GM19328 (cell line): ENCODE results near the gene ZC3H13.
"Not testable (repeated sequence)": the region's sequence is repeated elsewhere in the genome, so short reads cannot be mapped to it uniquely, and the experiment has no call there.

Experiments
- ATAC-seq: cut with Tn5 transposase; IDR thresholded peaks from one replicate; pipeline ENCODE4 v1.9.1; 2021; ENCODE audit warnings: mild to moderate bottlenecking, moderate library complexity; ENCODE audit not compliant: unreplicated experiment

The ZC3H13 gene

DNA sequence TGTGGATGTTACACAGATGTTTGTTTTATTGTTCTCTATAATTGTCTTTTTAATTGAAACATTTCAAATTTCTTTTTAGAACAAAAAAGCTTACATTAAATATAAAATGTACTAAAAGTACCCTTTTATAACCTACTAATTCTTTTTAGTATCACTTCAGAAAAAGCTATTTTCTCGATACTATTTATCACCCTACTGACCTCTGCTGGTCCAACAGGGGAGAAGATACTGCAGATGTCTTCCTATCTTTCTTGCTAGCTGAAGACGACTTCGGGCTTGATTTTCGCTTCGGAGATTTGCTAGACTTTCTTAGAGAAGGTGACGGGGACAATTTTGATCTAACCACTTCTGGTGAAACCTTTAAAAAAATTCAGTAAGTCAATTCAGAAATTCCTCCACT lies 42.4 kb downstream of the ZC3H13 start:
- no peak for ATAC-seq

DNA sequence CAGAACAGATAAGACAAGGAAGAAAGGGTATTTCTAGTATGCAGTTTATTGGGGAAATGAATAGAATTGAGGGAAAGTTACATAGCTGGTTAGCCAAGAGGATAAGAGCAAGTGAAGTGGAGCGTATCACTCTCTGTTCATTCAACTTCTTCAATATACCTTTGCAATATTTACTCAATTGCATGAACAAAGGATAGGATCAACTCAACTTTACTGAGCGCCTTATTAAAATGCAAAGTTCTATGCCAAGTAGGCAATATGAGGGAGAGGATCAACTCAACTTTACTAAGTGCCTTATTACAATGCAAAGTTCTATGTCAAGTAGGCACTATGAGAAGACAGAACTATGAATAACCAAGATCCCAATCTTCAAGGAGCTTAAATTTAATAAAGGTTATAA lies 43.9 kb downstream of the ZC3H13 start:
- ATAC-seq = no peak

DNA sequence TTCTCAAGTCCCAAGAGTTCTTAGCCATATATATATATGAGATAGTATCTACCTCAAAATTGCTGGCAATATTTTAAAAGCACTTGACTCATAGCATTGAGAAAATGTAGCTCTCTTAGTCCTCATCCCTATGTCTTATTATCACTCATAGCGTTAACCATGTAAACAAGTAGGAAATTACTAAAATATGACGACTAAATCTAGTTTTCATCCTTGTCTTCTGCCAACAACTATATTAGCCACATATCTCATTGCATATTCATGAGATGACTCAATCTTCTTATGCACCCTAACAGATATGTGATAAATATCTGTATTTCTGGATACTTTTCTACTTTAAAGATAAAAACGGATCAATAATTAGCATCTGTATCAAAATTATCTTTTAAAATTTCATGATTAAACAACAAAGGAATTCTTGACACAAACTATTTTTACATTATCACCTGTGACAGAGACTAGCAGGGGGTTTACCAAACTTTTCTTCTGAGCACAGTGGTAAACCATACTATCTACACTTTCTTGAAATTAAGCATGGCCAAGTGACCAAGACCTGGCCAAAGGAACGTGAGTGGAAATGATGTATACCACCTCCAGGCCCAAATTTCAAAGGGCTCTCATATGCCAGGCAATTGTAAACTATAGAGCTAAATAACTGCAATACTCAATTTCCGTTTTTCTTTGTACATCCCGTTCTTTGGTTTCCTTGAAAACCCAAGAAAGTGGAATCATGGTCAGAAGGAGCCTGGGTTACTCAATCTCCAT lies 45.7 kb downstream of the ZC3H13 start:
- no peak for ATAC-seq

- ATAC-seq = no peak
Observed at GRCh38 chr13:46004491-46004890, 48.1 kb downstream of the ZC3H13 start.

DNA sequence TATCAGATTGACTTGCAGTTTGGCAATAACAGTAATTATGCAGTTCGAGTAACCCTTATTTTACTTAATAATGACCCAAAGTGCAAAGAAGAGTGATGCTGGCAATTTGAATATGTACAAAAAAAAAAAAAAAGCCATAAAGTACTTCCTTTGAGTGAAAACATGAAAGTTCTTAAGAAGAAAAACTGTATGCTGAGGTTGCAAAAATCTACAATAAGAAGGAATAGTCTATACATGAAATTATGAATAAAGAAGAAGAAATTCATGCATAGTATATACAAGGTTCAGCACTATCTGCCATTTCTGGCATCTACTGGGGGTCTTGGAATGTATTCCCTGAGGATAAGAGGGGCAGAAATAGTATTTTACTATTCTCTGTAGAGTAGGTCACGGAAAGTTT lies 55.9 kb downstream of the ZC3H13 start:
- ATAC-seq = no peak

DNA sequence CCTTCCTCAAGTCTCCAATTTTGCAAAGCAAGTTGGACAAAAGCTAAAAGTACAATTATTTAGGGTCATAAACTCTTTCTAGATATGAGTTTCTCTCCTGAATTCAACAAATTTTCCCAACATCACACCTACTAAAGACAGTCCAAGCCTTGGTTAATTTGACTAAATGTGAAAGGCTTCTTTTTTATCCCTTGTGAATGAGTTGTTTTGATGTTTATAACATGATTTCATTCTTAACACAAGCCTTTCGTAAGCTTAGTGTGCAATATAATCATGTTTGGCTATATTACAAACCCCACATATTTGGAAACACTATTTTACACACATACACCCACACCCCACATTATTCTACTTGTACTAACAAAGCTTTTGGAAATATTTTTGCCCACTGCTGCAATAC lies 57.3 kb downstream of the ZC3H13 start:
- ATAC-seq = no peak

DNA sequence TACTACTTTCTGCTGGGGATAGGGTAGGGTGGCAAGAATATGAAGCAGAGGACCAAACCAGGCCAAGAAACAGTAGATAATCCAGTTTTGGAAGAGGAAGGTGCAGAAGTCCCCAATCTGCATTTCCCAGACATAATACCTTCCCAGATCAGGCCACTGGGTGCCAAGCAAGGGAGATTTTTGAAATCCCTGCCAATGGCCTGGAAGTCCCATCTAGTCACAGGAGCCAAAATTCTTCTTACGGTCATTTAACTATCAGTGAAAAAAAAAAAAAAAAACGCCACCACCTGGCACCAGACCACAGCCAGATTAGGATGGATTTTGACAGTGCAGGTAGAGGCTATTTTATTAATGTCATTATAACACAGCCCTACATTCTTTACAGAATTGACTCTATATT lies 57.8 kb downstream of the ZC3H13 start:
- ATAC-seq = no peak

DNA sequence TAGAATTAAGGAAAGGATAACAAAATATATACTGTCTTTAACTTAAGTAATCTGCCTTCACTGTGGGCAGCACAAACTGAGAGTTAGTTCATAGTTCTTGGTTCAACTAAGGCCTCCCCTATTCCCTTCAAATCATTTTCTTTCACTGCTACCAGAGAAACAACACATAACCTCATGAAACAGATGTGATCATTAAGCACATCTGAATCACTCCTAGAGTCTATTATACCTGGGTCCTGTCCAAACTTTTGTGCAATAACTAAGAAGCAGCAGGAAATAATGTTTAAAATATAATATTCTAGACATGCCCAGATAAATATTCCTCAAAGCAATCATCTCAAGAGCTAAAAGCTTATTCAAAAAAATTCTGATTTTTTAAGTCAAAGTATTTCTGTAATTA lies 62.9 kb downstream of the ZC3H13 start:
- ATAC-seq = no peak

GRCh38 chr13:45981127-45981526 lies 71.4 kb downstream of the ZC3H13 start:
- ATAC-seq = not testable (repeated sequence)

- ATAC-seq = no peak
Observed at GRCh38 chr13:45975337-45975736, 77.2 kb downstream of the ZC3H13 start.

DNA sequence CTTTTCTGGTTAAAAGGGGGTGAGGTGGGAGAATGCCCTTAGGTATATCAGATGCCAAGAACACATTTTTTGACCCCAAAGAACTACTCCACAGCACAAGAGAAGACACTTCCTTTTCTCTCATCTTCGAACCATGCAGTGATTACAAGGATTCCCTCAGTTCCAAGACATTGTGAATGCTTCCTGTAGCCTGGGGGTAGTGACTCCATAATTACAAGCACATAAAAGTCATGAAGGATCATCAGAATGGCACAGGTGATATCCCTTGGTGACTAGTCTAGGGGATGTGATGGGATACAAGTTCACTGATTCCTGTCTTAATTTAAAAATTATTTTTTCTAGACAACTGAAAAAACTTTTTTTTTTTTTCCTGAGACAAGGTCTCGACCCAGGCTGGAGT lies 78.0 kb downstream of the ZC3H13 start:
- ATAC-seq = no peak

GRCh38 chr13:45967589-45967988 lies 85.0 kb downstream of the ZC3H13 start:
- no peak for ATAC-seq

DNA sequence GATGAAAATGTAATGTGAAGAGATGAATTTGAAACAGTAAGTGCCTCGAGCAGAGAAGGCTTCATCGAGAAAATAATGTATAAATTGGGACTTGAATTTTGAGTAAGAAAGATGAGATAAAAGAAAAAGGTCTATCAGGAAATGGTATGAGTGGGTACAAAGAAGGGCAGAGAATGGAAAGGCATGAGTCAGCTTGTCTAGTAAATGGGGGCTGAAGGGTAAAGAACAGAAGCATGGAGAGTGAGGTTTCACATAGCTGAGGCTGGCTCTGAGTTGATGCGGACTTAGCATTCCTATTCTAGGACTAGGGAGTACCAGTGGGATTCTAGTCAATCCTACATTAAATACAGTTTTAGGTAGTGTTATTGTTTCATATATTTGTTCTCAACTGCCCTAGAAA lies 85.8 kb downstream of the ZC3H13 start:
- no peak for ATAC-seq

- ATAC-seq = no peak
Observed at GRCh38 chr13:45961468-45961867, 91.1 kb downstream of the ZC3H13 start.

- ATAC-seq = no peak
Observed at GRCh38 chr13:45954836-45955800, 97.4 kb downstream of the ZC3H13 start.

DNA sequence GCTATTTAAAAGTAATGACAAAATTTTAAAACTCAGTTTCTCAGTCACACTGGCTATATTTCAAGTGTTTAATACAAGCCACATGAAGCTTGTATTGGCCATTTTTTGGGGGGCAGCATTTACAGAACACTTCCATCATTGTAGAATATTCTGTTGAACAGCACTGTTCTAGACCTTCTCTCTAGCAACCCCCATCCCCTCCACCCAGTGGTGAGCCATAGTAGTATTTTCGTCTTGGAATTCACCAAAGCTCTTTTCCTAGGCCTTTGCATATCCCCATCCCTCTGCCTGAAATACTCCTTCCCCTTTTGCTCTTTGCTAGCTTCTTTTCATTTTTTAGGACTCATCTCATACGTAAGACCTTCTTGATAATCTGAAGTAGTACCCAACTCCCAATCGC lies 99.5 kb downstream of the ZC3H13 start:
- no peak for ATAC-seq

- no peak for ATAC-seq
Observed at GRCh38 chr13:45951724-45952123, 100.8 kb downstream of the ZC3H13 start.

DNA sequence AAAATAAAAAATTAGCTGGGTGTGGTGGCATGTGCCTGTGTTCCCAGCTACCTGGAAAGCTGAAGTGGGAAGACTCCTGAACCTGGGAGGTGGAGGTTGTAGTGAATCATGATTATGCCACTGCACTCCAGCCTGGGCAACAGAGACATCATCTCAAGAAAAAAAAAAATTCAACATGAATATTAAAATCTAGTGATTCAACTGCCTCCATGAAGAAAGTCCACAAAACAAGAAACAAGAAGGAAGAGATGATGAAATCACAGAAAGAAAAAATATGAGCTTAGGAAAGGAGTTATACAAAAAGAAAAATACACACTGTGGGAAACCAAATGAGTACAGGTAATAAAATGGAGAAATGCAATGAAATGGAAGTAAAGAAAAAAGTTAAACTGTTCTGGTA lies 101.4 kb downstream of the ZC3H13 start:
- no peak for ATAC-seq

GRCh38 chr13:45950386-45951000 lies 102.1 kb downstream of the ZC3H13 start:
- ATAC-seq = no peak

DNA sequence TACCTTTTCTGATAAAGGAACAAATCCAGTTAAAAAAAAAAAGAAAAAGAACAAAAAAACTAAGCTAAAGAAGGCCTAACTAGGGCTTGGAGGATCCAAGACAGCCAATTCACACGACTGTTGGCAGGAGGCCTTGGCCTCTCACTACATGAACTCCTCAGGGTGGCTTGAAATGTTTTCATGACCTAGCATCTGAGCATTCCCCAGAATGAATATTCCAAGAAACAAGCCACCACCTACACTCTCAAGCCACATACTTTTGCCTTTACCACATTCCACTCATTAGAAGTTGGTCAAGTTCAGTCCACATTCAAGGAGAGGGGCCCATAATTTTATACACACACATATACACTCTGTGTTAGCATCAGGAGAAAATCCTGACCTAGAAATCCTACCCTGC lies 103.4 kb downstream of the ZC3H13 start:
- ATAC-seq = no peak

DNA sequence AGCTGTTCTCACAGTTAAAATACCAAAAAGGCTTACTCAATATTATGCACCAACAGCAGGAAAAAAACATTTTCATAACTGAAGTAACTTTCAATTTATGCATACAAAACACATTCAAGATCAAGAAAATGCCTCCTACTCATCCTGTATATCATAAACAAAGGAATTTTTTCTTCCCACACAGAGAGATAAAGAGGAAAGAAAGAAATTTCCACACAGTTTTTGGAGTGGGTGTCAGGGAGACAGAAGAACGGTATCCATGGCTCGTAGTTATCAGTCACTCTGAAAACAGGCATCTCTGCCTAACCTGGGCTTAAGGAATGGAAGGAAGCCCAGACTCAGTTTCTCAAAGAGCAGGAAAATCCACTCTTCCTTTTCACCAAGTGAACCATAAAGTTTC lies 108.6 kb downstream of the ZC3H13 start:
- ATAC-seq = no peak

DNA sequence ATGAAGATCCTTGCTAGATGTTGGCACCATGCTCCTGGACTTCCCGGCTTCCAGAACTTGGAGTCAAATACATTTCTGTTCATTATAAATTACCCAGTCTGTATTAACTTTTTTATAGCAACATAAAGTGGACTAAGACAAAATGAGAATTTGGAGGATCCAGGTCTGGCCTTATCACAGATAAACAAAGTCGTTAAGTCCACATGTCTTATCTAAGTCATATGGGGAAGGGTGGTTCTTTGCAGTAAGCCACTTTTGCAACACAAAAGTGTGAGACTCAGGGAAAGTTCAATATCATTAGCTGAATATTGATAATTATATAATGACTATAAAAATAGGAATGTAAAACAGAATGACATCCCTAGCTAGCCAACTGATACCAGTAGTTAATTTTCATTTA lies 109.4 kb downstream of the ZC3H13 start:
- no peak for ATAC-seq
